Measurements from ENCODE around the gene TUBB4B. TPM values are rescaled to one million over a fixed set of nuclear protein-coding genes. Genes with fewer than 3 reads are reported as not detected.

TUBB4B gene
- total RNA-seq, 1 donor from 2014 or later = 329 TPM

DNA sequence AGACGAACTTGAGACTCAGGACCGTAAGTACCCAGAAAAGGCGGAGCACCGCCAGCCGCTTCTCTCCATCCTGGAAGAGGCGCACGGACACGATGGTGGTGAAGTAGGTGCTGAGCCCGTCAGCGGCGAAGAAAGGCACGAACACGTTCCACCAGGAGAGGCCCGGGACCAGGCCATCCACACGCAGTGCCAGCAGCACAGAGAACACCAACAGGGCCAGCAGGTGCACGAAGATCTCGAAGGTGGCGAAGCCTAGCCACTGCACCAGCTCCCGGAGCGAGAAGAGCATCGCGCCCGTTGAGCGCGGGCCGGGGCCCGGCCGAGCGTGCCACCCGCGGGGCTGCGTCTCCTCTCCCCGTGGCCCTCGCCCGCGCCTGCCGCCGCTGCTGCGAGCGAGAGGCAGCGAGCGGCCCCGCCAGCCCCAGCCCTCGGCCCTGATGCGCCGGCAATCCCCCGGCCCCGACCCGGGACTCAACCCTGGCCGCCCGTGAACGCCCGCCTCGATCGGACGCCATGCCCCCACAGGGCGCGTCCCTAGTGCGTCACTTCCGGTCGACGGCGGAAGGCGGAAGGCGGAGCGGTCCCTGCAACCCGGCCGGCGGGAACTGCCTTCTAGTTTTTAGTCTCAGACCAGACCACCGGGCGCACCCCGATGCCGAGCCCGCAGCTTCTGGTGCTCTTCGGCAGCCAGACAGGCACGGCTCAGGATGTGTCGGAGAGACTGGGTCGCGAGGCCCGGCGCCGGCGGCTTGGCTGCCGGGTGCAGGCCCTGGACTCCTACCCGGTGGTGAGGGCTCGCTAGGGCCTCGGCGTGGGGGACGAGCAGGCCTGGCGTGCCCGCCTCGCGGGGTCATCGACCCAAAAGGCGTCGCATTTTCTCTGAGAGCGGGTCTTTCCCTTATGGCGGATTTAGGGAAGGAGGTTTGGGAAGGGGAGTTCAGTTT lies 35.7 kb upstream of the TUBB4B start, which contains the start of the genes NDOR1 and TMEM203:
TSS of gene NDOR1 (plus strand) at position 575 of the 944 bp plus-strand sequence. CDS start at position 653, 78 bp downstream.
TSS of gene TMEM203 (minus strand) at position 523 of the 944 bp plus-strand sequence. CDS start at position 289, 234 bp downstream.
- H3K27me3 Mint-ChIP-seq (ENCODE audit: low read depth) = no peaks in the 10 kb centered on the region
- peaks cover 42% of the 10 kb centered on the region for H3K4me1 Mint-ChIP-seq
- no peaks in the 10 kb centered on the region for H3K9me3 Mint-ChIP-seq
- TF ChIP-seq, protein P1, sequence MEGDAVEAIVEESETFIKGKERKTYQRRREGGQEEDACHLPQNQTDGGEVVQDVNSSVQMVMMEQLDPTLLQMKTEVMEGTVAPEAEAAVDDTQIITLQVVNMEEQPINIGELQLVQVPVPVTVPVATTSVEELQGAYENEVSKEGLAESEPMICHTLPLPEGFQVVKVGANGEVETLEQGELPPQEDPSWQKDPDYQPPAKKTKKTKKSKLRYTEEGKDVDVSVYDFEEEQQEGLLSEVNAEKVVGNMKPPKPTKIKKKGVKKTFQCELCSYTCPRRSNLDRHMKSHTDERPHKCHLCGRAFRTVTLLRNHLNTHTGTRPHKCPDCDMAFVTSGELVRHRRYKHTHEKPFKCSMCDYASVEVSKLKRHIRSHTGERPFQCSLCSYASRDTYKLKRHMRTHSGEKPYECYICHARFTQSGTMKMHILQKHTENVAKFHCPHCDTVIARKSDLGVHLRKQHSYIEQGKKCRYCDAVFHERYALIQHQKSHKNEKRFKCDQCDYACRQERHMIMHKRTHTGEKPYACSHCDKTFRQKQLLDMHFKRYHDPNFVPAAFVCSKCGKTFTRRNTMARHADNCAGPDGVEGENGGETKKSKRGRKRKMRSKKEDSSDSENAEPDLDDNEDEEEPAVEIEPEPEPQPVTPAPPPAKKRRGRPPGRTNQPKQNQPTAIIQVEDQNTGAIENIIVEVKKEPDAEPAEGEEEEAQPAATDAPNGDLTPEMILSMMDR (conservative IDR thresholded peaks at IDR 0.05) = no peak
- peak within 1 kb of the TSS; percentile 94 for H3K27ac Mint-ChIP-seq (ENCODE audit: unreplicated experiment)
- peak; percentile 92 for DNase-seq (ENCODE audit: low read depth, low spot score)
- H3K36me3 Mint-ChIP-seq (ENCODE audit: low read depth) = peaks cover 7% of the 10 kb centered on the region
- peak within 1 kb of the TSS; percentile 94 for H3K4me3 Mint-ChIP-seq

DNA sequence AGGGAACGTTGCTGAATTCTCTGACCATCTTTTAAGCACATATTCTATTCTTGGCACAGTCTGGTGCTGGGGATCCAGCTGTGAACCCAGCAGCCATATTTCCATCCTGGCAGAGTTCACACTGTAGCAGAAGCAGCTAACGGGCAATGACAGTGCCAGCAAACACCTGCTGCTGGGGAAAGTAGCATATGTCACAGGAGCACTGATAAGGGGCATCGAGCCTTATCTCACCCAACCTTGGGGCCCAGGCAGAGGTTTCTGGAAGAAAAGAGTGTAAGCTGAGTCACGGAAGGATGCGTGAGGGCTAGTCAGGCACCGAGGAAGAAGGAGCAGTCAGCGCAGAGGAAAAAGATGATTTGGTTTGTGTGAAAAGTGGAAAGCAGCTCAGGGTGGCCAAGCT lies 34.5 kb upstream of the TUBB4B start:
- Mint-ChIP-seq H3K4me3 (peak overlapping the region; percentile 94), H3K27ac (ENCODE audit: unreplicated experiment) (peak overlapping the region; percentile 94), H3K9me3 (no peaks in the 10 kb centered on the region), H3K36me3 (ENCODE audit: low read depth) (peaks cover 7% of the 10 kb centered on the region), H3K27me3 (ENCODE audit: low read depth) (no peaks in the 10 kb centered on the region), H3K4me1 (peaks cover 38% of the 10 kb centered on the region)
- no peak for DNase-seq (ENCODE audit: low read depth, low spot score)
- TF ChIP-seq, protein P1 (conservative IDR thresholded peaks at IDR 0.05) = no peak

DNA sequence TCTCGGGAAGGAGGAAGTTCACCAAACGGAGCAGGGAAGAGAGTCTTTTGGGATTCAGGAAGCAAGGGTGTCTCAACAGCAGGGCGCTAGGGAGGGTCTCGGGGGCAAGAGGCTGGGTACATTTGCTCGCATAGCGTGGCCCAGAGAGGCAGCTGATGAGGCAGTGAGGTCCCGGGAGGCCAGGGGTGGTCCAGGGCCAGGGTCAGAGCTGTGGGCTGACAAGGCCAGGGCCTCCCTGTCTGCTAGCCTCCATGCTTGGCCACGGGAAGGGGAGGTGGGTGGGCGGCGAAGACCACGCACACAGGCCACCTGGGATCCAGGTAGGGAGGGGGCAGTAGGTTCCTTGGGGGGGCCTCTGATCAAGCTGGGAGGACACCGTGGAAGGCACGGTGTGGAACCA lies 29.6 kb upstream of the TUBB4B start:
- Mint-ChIP-seq H3K36me3 (ENCODE audit: low read depth) (peaks cover 9% of the 10 kb centered on the region), H3K4me1 (peaks cover 11% of the 10 kb centered on the region), H3K9me3 (no peaks in the 10 kb centered on the region), H3K27ac (ENCODE audit: unreplicated experiment) (no peak overlapping the region), H3K4me3 (no peak overlapping the region), H3K27me3 (ENCODE audit: low read depth) (no peaks in the 10 kb centered on the region)
- no peak for DNase-seq (ENCODE audit: low read depth, low spot score)
- TF ChIP-seq, protein P1 (conservative IDR thresholded peaks at IDR 0.05) = no peak

DNA sequence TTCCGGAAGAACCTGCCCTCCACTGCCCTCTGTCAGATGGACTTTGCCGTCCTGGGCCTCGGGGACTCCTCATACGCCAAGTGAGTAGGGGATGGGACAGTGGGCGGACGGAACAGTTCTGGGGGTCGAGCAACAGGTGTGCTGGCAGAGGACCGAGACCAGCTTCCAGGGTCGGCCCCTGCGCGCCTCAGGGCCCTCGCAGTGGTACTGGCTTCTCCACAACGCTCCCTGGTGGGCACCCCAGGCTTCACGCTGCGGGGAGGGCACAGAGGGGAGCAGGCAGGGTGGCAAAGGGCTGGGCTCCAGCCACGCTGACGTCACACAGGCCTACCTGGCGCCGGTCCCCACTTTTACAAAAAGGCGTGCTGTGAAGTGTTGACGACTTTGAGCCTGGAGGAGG lies 28.6 kb upstream of the TUBB4B start:
- DNase-seq (ENCODE audit: low read depth, low spot score) = no peak
- H3K27ac Mint-ChIP-seq (ENCODE audit: unreplicated experiment) = no peak overlapping the region
- no peaks in the 10 kb centered on the region for H3K27me3 Mint-ChIP-seq (ENCODE audit: low read depth)
- peaks cover 1% of the 10 kb centered on the region for H3K4me1 Mint-ChIP-seq
- H3K36me3 Mint-ChIP-seq (ENCODE audit: low read depth) = peaks cover 4% of the 10 kb centered on the region
- TF ChIP-seq, protein P1 (conservative IDR thresholded peaks at IDR 0.05) = no peak
- H3K9me3 Mint-ChIP-seq = no peaks in the 10 kb centered on the region
- H3K4me3 Mint-ChIP-seq = no peak overlapping the region

DNA sequence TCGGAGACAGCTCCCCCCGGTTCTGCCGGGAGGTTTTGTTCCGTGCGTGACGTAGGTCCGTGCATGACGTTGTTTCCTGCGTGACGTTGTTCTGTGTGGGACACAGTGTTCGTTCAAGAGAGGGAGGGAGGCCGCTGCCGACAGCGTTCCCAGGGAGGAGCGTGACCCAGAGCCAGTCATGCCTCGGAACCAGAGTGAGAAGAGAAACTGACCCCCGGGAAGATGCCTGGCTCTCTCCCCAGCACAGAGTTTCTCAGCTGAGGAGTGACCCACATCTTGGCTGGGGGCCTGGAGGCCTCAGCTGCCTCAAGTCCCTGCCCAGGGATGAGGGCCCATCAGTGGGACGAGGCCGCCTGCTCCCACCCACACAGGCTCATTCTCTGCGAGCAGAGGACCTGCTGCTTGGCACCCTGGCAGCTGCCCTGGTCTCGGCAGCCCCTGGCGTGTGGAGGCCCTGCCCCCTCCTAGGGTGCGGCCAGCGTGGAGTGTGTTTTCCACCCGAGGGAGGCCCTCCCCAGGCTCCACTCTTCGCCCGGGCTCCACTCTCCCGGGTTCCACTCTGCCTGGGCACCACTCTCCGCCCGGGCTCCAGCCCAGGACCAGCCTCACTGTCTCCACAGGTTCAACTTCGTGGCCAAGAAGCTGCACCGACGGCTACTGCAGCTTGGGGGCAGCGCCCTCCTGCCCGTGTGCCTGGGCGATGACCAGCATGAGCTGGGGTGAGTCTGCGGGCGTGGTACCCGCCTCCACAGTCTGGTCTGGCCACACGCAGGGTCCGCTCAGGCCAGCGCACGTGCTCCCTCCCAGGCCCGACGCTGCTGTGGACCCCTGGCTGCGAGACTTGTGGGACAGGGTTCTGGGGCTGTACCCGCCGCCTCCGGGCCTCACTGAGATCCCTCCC lies 27.7 kb upstream of the TUBB4B start:
- H3K27me3 Mint-ChIP-seq (ENCODE audit: low read depth) = no peaks in the 10 kb centered on the region
- no peaks in the 10 kb centered on the region for H3K9me3 Mint-ChIP-seq
- no peaks in the 10 kb centered on the region for H3K4me1 Mint-ChIP-seq
- peaks cover 2% of the 10 kb centered on the region for H3K36me3 Mint-ChIP-seq (ENCODE audit: low read depth)
- no peak for DNase-seq (ENCODE audit: low read depth, low spot score)
- H3K4me3 Mint-ChIP-seq = peak overlapping the region; percentile 11
- H3K27ac Mint-ChIP-seq (ENCODE audit: unreplicated experiment) = no peak overlapping the region
- TF ChIP-seq, protein P1 (conservative IDR thresholded peaks at IDR 0.05) = no peak
